ENCODE measurements around the gene KCNK15. TPM values are rescaled to one million over a fixed set of nuclear protein-coding genes. Genes with fewer than 3 reads are reported as not detected.
A peak's percentile ranks its signal among the peaks of the same experiment; 100 is the strongest.

Gene KCNK15
- total RNA-seq, 4 donors from 2014 or later, result 3.6 to 5.6 (median 5.0) TPM

GRCh38 chr20:44704551-44704971 lies 41.1 kb upstream of the KCNK15 start:
- Histone ChIP-seq H3K27me3 (no peaks in the 10 kb centered on the region), H3K4me1 (peaks cover 34 to 81% (median 66%) of the 10 kb centered on the region in 4 donors), H3K4me3 (no peak overlapping the region), H3K9me3 (no peaks in the 10 kb centered on the region), H3K27ac (replicated peaks in 1 of 4) (peak overlapping the region; percentile 82 to 91 (median 84)), H3K36me3 (no peaks in the 10 kb centered on the region)
- 60% methylated on average over 3 of the region's 4 CpGs for WGBS
- TF ChIP-seq POLR2A (IDR thresholded peaks at IDR 0.05; ENCODE audit: low read depth) (no peak), POLR2AphosphoS5 (IDR thresholded peaks at IDR 0.05) (no peak), EP300 (IDR thresholded peaks at IDR 0.05) (no peak), CTCF (IDR thresholded peaks at IDR 0.05) (no peak)
- intact Hi-C loops (cut with DNase I), result no loop called here
- no peak for DNase-seq (ENCODE audit: extremely low spot score)

- Histone ChIP-seq H3K4me1 (peaks cover 34 to 72% (median 60%) of the 10 kb centered on the region in 4 donors), H3K27ac (replicated peaks in 1 of 4) (peak overlapping the region; percentile 82 to 91 (median 84)), H3K9me3 (no peaks in the 10 kb centered on the region), H3K36me3 (no peaks in the 10 kb centered on the region), H3K27me3 (no peaks in the 10 kb centered on the region), H3K4me3 (no peak overlapping the region)
- DNase-seq (ENCODE audit: extremely low spot score), result no peak
- TF ChIP-seq POLR2AphosphoS5 (IDR thresholded peaks at IDR 0.05) (no peak), EP300 (IDR thresholded peaks at IDR 0.05) (no peak), POLR2A (IDR thresholded peaks at IDR 0.05; ENCODE audit: low read depth) (no peak), CTCF (IDR thresholded peaks at IDR 0.05) (no peak)
- 82% methylated on average over 4 of the region's 4 CpGs for WGBS
- intact Hi-C loops (cut with DNase I), result no loop called here
Measured at GRCh38 chr20:44705364-44706094, 40.1 kb upstream of the KCNK15 start.

GRCh38 chr20:44706301-44707017 lies 39.2 kb upstream of the KCNK15 start:
- Histone ChIP-seq H3K4me1 (peaks cover 30 to 68% (median 55%) of the 10 kb centered on the region in 4 donors), H3K27me3 (no peaks in the 10 kb centered on the region), H3K9me3 (no peaks in the 10 kb centered on the region), H3K4me3 (no peak overlapping the region), H3K27ac (replicated peaks in 1 of 4) (peak overlapping the region; percentile 82 to 91 (median 84)), H3K36me3 (no peaks in the 10 kb centered on the region)
- TF ChIP-seq CTCF (IDR thresholded peaks at IDR 0.05), result no peak
- peak; percentile 80 to 90 for TF ChIP-seq POLR2AphosphoS5 (IDR thresholded peaks at IDR 0.05)
- no peak for TF ChIP-seq POLR2A (IDR thresholded peaks at IDR 0.05; ENCODE audit: low read depth)
- TF ChIP-seq EP300 (IDR thresholded peaks at IDR 0.05), result no peak
- WGBS, result 42% methylated on average over 7 of the region's 10 CpGs
- no peak for DNase-seq (ENCODE audit: extremely low spot score)
- intact Hi-C loops (cut with DNase I), result no loop called here

- DNase-seq (ENCODE audit: extremely low spot score), result no peak
- Histone ChIP-seq H3K4me3 (no peak overlapping the region), H3K4me1 (peaks cover 31 to 67% (median 52%) of the 10 kb centered on the region in 4 donors), H3K9me3 (no peaks in the 10 kb centered on the region), H3K27ac (replicated peaks in 1 of 4) (peak overlapping the region; percentile 82 to 91 (median 84)), H3K36me3 (no peaks in the 10 kb centered on the region), H3K27me3 (no peaks in the 10 kb centered on the region)
- TF ChIP-seq EP300 (IDR thresholded peaks at IDR 0.05) (no peak), POLR2A (IDR thresholded peaks at IDR 0.05; ENCODE audit: low read depth) (no peak), CTCF (IDR thresholded peaks at IDR 0.05) (no peak), POLR2AphosphoS5 (IDR thresholded peaks at IDR 0.05) (no peak)
- intact Hi-C loops (cut with DNase I), result no loop called here
- 85% methylated on average over 5 of the region's 5 CpGs for WGBS
Measured at GRCh38 chr20:44707018-44707579, 38.6 kb upstream of the KCNK15 start.
